Fibroblast of mammary gland (primary cell): ENCODE results near the gene TOMM34.

Experiments used
- DNase-seq: peaks from one replicate; pipeline ENCODE4 v3.0.0-alpha.2; 2010; ENCODE audit warnings: low read depth
- H3K4me3 ChIP-seq: 2 replicates; pipeline ENCODE4 v1.5.1; 2011; ENCODE audit warnings: low read depth, mild to moderate bottlenecking, low read length, moderate library complexity; ENCODE audit not compliant: control insufficient read depth
- CTCF ChIP-seq: conservative IDR thresholded peaks from 2 replicates; pipeline ENCODE4 v1.5.1; 2011; ENCODE audit warnings: low read depth, low read length, inconsistent platforms; ENCODE audit not compliant: control insufficient read depth, insufficient read depth

The TOMM34 gene

GRCh38 chr20:44897133-44897532 is 63.1 kb downstream of the TOMM34 start:
- no peak for DNase-seq
- no peak for TF ChIP-seq CTCF
- H3K4me3 ChIP-seq: no peak overlapping the region

- no peak for TF ChIP-seq CTCF
- no peak for DNase-seq
- H3K4me3 ChIP-seq: no peak overlapping the region
Measured at GRCh38 chr20:44896583-44896982, 63.6 kb downstream of the TOMM34 start.

- no peak for TF ChIP-seq CTCF
- DNase-seq: no peak
- no peak overlapping the region for H3K4me3 ChIP-seq
Measured at GRCh38 chr20:44894959-44895358, 65.2 kb downstream of the TOMM34 start.
